DND-41 (cell line): ENCODE measurements around the gene SETD6.

Experiments
- ATAC-seq: fragments of 200-7000 bp; cut with Tn5 transposase; 3 replicates; pipeline ENCODE4 v1.9.1; 2021; ENCODE audit warnings: low read depth; ENCODE audit not compliant: insufficient read depth
- DNase-seq: peaks from one replicate; pipeline ENCODE4 v3.0.0-alpha.2; 2020
- H2AFZ ChIP-seq: 2 replicates; pipeline ENCODE4 v1.6.0; 2012; ENCODE audit warnings: low read depth, low read length
- H3K27ac ChIP-seq: 2 replicates; pipeline ENCODE4 v1.5.1; 2012; ENCODE audit warnings: low read length, inconsistent platforms
- H3K27me3 ChIP-seq: fragments of 200-600 bp; sonication (generic); 2 replicates; pipeline ENCODE4 v1.6.0; 2012; ENCODE audit warnings: low read length, mild to moderate bottlenecking, inconsistent platforms; ENCODE audit not compliant: insufficient read depth, poor library complexity
- H3K36me3 ChIP-seq: 2 replicates; pipeline ENCODE4 v1.5.1; 2012; ENCODE audit warnings: low read length, inconsistent platforms; ENCODE audit not compliant: insufficient read depth
- H3K4me1 ChIP-seq: 2 replicates; pipeline ENCODE4 v1.5.1; 2012; ENCODE audit warnings: mild to moderate bottlenecking, low read length; ENCODE audit not compliant: insufficient read depth
- H3K4me2 ChIP-seq: 2 replicates; pipeline ENCODE4 v1.6.0; 2012; ENCODE audit warnings: mild to moderate bottlenecking, moderate library complexity, low read length, inconsistent platforms; ENCODE audit not compliant: insufficient read depth
- H3K4me3 ChIP-seq, 2 experiments: fragments of 200-600 bp in 1 of 2; shearing (Covaris generic) in 1 of 2; 2 replicates each; pipeline ENCODE4 v1.5.1; 2012 to 2016; ENCODE audit warnings: inconsistent platforms in 2 of 2, low read length in 2 of 2, mild to moderate bottlenecking in 2 of 2, low read depth in 1 of 2, moderate library complexity in 1 of 2
- H3K79me2 ChIP-seq: 2 replicates; pipeline ENCODE4 v1.6.0; 2012; ENCODE audit warnings: low read length, inconsistent platforms; ENCODE audit not compliant: insufficient read depth
- H3K9ac ChIP-seq: 2 replicates; pipeline ENCODE4 v1.6.0; 2012; ENCODE audit warnings: low read depth, mild to moderate bottlenecking, inconsistent platforms, low read length, moderate library complexity
- H3K9me3 ChIP-seq: 2 replicates; pipeline ENCODE4 v1.5.1; 2012; ENCODE audit warnings: low read length, moderate library complexity, mild to moderate bottlenecking, inconsistent platforms; ENCODE audit not compliant: insufficient read depth, severe bottlenecking
- H4K20me1 ChIP-seq: 2 replicates; pipeline ENCODE4 v1.6.0; 2012; ENCODE audit warnings: low read length; ENCODE audit not compliant: insufficient read depth
- EZH2 ChIP-seq: IDR thresholded peaks from 3 replicates; pipeline ENCODE4 v1.6.1; 2012; ENCODE audit warnings: borderline replicate concordance, low read depth, mild to moderate bottlenecking, moderate library complexity, low read length, inconsistent platforms; ENCODE audit not compliant: severe bottlenecking
- TF ChIP-seq, protein P1 (sequence below): IDR thresholded peaks from 2 replicates; pipeline ENCODE4 v1.5.1; 2012; ENCODE audit warnings: borderline replicate concordance, low read length, moderate library complexity, mild to moderate bottlenecking; ENCODE audit not compliant: poor library complexity, severe bottlenecking; ENCODE audit errors: extremely low read depth

Gene SETD6

DNA sequence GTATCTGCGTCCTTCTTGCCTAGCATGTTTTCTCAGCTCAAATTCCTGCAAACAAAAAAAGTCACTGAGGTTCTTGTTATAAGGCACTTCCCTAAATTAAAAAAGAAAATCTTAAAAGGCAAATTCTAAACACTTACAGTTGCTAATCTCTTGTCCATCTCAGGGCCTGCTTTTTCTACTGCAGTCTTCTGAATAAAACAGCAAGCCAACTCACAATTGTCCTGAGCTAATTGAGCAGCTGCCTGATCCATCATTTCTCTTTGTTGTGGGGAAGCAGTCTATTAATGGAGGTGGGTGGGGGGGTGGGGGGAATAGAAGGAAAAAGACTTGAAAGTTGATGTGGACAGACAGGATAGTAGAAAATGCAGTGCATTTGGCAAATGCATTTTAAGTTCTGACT lies 27.0 kb downstream of the SETD6 start:
- H3K36me3 ChIP-seq, result peaks cover 99% of the 10 kb centered on the region
- no peak overlapping the region for H3K4me3 ChIP-seq
- no peak overlapping the region for H3K27ac ChIP-seq
- DNase-seq (no peak), ATAC-seq (no peak)
- no peak overlapping the region for H3K4me2 ChIP-seq
- H3K9ac ChIP-seq, result no peak overlapping the region
- H4K20me1 ChIP-seq, result 0 out of 2 replicates have a peak, but pooled peaks cover 4% of the 10 kb centered on the region
- H3K27me3 ChIP-seq, result no peaks in the 10 kb centered on the region
- TF ChIP-seq, protein P1, sequence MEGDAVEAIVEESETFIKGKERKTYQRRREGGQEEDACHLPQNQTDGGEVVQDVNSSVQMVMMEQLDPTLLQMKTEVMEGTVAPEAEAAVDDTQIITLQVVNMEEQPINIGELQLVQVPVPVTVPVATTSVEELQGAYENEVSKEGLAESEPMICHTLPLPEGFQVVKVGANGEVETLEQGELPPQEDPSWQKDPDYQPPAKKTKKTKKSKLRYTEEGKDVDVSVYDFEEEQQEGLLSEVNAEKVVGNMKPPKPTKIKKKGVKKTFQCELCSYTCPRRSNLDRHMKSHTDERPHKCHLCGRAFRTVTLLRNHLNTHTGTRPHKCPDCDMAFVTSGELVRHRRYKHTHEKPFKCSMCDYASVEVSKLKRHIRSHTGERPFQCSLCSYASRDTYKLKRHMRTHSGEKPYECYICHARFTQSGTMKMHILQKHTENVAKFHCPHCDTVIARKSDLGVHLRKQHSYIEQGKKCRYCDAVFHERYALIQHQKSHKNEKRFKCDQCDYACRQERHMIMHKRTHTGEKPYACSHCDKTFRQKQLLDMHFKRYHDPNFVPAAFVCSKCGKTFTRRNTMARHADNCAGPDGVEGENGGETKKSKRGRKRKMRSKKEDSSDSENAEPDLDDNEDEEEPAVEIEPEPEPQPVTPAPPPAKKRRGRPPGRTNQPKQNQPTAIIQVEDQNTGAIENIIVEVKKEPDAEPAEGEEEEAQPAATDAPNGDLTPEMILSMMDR, result no peak
- TF ChIP-seq EZH2, result no peak
- H2AFZ ChIP-seq, result no peak overlapping the region
- H3K9me3 ChIP-seq, result no peaks in the 10 kb centered on the region
- no peaks in the 10 kb centered on the region for H3K79me2 ChIP-seq
- no peaks in the 10 kb centered on the region for H3K4me1 ChIP-seq

GRCh38 chr16:58543685-58544084 lies 28.4 kb downstream of the SETD6 start:
- no peak overlapping the region for H3K27ac ChIP-seq
- no peaks in the 10 kb centered on the region for H3K9me3 ChIP-seq
- H3K79me2 ChIP-seq, result 0 out of 2 replicates have a peak, but pooled peaks cover 8% of the 10 kb centered on the region
- no peak overlapping the region for H3K4me3 ChIP-seq
- H3K4me1 ChIP-seq, result no peaks in the 10 kb centered on the region
- no peaks in the 10 kb centered on the region for H4K20me1 ChIP-seq
- ATAC-seq, result no peak
- H2AFZ ChIP-seq, result no peak overlapping the region
- no peak for DNase-seq
- H3K4me2 ChIP-seq, result no peak overlapping the region
- no peaks in the 10 kb centered on the region for H3K27me3 ChIP-seq
- H3K36me3 ChIP-seq, result peaks cover 99% of the 10 kb centered on the region
- no peak for TF ChIP-seq EZH2
- TF ChIP-seq, protein P1, result no peak
- no peak overlapping the region for H3K9ac ChIP-seq

- no peak for ATAC-seq
- Histone ChIP-seq H3K79me2 (0 out of 2 replicates have a peak, but pooled peaks cover 8% of the 10 kb centered on the region), H3K4me2 (no peak overlapping the region), H2AFZ (no peak overlapping the region), H4K20me1 (no peaks in the 10 kb centered on the region), H3K36me3 (peaks cover 100% of the 10 kb centered on the region), H3K9ac (no peak overlapping the region), H3K4me3 (no peak overlapping the region), H3K9me3 (no peaks in the 10 kb centered on the region), H3K4me1 (no peaks in the 10 kb centered on the region), H3K27me3 (no peaks in the 10 kb centered on the region), H3K27ac (no peak overlapping the region)
- no peak for TF ChIP-seq EZH2
- TF ChIP-seq, protein P1, result no peak
- no peak for DNase-seq
These were observed 33.1 kb downstream of the SETD6 start for GRCh38 chr16:58548378-58548777.

GRCh38 chr16:58551496-58551895 lies 36.2 kb downstream of the SETD6 start:
- Histone ChIP-seq H3K79me2 (0 out of 2 replicates have a peak, but pooled peaks cover 8% of the 10 kb centered on the region), H4K20me1 (no peaks in the 10 kb centered on the region), H3K4me1 (no peaks in the 10 kb centered on the region), H3K4me3 (no peak overlapping the region), H3K36me3 (peaks cover 100% of the 10 kb centered on the region), H3K27me3 (no peaks in the 10 kb centered on the region), H2AFZ (no peak overlapping the region), H3K9me3 (no peaks in the 10 kb centered on the region), H3K4me2 (no peak overlapping the region), H3K9ac (no peak overlapping the region), H3K27ac (no peak overlapping the region)
- ATAC-seq (no peak), DNase-seq (no peak)
- TF ChIP-seq EZH2, result no peak
- TF ChIP-seq, protein P1, result no peak
